Mucosa of stomach (tissue), 1 donor: ENCODE measurements around the gene EPHA8.

Experiments
- H3K27me3 ChIP-seq: one replicate; pipeline ENCODE4 v1.7.0; 2013; ENCODE audit warnings: mild to moderate bottlenecking, low read length; ENCODE audit not compliant: control insufficient read depth, insufficient read depth
- H3K36me3 ChIP-seq: one replicate; pipeline ENCODE4 v1.7.0; 2013; ENCODE audit warnings: low read length; ENCODE audit not compliant: control insufficient read depth, insufficient read depth
- H3K4me1 ChIP-seq: one replicate; pipeline ENCODE4 v1.7.0; 2013; ENCODE audit warnings: mild to moderate bottlenecking, low read length; ENCODE audit not compliant: control insufficient read depth, insufficient read depth
- H3K4me3 ChIP-seq: one replicate; pipeline ENCODE4 v1.7.0; 2013; ENCODE audit warnings: low read length
- H3K9ac ChIP-seq: one replicate; pipeline ENCODE4 v1.7.0; 2013; ENCODE audit warnings: mild to moderate bottlenecking, low read length, moderate library complexity
- H3K9me3 ChIP-seq: one replicate; pipeline ENCODE4 v1.7.0; 2013; ENCODE audit warnings: mild to moderate bottlenecking, low read length, moderate library complexity; ENCODE audit not compliant: control insufficient read depth
- donor health status: Pancreatic carcinoma.

The EPHA8 gene

DNA sequence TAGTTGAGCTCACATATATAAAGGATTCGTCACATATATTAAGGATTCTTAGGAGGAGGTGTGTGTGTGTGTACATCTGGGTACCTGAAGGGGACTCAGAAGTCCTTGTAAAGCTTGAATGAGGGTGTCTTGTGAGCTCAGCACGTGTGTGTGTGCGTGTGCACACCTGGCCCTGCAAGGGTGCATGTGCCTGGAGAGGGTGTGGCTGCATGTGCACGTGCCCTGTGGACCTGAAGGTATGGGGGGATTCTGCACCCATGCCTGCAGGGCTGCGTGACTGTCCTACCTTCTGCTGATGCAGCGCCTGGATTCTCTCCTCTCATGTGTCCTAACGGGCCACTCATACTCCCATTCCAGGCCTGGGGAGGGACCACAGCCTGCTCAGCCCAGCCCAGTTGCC is 24.0 kb downstream of the EPHA8 start:
- no peaks in the 10 kb centered on the region for H3K9me3 ChIP-seq
- no peak overlapping the region for H3K9ac ChIP-seq
- H3K27me3 ChIP-seq: peaks cover 3% of the 10 kb centered on the region

DNA sequence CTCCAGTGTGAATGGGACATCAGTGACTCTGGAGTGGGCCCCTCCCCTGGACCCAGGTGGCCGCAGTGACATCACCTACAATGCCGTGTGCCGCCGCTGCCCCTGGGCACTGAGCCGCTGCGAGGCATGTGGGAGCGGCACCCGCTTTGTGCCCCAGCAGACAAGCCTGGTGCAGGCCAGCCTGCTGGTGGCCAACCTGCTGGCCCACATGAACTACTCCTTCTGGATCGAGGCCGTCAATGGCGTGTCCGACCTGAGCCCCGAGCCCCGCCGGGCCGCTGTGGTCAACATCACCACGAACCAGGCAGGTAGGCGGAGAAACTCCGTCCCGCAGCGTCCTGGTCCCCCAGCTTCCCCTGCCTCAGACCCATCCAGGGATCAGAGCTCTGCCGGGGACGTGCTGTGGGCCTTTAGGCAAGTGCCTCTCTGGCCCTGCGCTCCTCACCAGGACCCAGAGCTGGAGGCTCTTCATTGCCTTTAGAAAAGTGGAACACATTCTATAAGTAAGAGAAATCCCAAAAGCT is 25.7 kb downstream of the EPHA8 start:
- no peaks in the 10 kb centered on the region for H3K9me3 ChIP-seq
- peaks cover 16% of the 10 kb centered on the region for H3K27me3 ChIP-seq
- no peak overlapping the region for H3K9ac ChIP-seq
- H3K4me3 ChIP-seq: no peak overlapping the region
- H3K36me3 ChIP-seq: no peaks in the 10 kb centered on the region
- no peaks in the 10 kb centered on the region for H3K4me1 ChIP-seq

More for the DNA sequence above, 24.0 kb downstream of the EPHA8 start:
- Histone ChIP-seq H3K4me3 (no peak overlapping the region), H3K36me3 (no peaks in the 10 kb centered on the region), H3K4me1 (no peaks in the 10 kb centered on the region)

DNA sequence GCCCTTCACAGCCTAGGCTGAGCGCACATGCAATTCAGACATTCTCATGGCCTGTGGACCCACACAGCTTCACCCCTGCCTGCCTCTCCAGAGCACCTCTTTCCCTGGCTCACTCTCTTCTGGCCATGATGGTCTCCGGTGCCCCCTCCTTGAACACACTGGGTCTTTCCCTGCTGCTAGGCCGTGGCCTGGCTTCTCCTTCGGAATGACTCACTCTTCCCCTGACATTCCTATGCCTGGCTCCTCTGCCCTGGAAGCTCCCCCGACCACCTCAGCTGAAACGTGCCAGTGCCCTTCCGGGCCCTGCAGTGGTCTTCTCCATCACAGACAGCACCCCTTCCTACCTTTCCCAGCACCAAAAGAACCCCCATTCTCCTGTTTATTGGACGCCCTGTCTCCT is 28.3 kb downstream of the EPHA8 start:
- Histone ChIP-seq H3K27me3 (peaks cover 29% of the 10 kb centered on the region), H3K9me3 (no peaks in the 10 kb centered on the region), H3K36me3 (no peaks in the 10 kb centered on the region), H3K4me1 (no peaks in the 10 kb centered on the region), H3K4me3 (no peak overlapping the region), H3K9ac (no peak overlapping the region)

DNA sequence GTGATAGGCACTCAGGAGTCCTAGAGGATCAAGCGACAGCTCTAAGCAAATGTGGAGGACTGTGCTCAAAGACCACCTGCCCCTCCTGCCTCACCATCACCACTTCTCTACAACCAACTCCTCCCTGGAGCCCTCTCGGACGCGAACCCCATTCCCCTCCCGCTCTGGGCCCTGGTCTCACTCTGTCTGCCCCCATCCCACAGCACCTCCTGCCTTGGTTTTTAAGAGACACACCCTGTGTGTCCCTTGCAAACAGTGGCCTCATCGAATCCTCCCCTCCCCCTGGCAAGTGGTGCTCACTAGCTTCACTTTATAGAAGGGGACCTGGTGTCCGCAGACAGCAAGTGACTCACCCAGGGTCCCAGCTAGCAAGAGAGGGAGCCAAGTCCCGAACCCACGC is 28.8 kb downstream of the EPHA8 start:
- Histone ChIP-seq H3K9me3 (no peaks in the 10 kb centered on the region), H3K4me3 (no peak overlapping the region), H3K9ac (no peak overlapping the region), H3K27me3 (peaks cover 29% of the 10 kb centered on the region), H3K4me1 (no peaks in the 10 kb centered on the region), H3K36me3 (no peaks in the 10 kb centered on the region)

DNA sequence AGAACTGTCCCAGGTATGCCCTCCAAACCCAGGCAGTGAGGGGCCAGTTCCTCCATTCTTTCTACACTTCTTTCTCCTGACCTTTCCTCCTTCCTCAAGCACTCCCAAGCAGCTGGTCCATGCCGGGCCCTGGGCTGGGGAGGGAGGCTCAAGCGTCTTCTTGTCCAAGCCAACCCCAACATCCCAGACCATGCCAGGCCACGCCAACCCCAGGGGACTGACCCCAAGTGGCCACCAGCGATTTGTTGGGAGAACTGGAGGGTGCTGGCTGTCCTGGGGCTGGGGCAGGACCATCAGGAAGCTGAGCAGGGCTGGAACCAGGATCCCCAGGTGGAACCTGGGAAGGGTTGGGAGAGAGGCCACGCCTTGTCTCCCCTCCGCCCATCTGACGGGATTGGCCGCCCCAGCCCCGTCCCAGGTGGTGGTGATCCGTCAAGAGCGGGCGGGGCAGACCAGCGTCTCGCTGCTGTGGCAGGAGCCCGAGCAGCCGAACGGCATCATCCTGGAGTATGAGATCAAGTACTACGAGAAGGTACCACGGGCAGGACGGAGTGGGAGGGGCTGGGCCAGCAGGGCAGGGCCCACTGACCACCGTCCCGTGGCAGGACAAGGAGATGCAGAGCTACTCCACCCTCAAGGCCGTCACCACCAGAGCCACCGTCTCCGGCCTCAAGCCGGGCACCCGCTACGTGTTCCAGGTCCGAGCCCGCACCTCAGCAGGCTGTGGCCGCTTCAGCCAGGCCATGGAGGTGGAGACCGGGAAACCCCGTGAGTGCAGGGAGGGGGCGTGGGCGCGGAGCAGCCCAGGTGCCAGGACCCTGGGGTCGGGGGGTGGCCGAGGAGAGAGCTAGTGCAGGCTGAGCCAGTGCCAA is 29.9 kb downstream of the EPHA8 start:
- H3K9ac ChIP-seq: no peak overlapping the region
- H3K36me3 ChIP-seq: no peaks in the 10 kb centered on the region
- no peaks in the 10 kb centered on the region for H3K9me3 ChIP-seq
- no peak overlapping the region for H3K4me3 ChIP-seq
- H3K27me3 ChIP-seq: peaks cover 29% of the 10 kb centered on the region
- H3K4me1 ChIP-seq: no peaks in the 10 kb centered on the region

DNA sequence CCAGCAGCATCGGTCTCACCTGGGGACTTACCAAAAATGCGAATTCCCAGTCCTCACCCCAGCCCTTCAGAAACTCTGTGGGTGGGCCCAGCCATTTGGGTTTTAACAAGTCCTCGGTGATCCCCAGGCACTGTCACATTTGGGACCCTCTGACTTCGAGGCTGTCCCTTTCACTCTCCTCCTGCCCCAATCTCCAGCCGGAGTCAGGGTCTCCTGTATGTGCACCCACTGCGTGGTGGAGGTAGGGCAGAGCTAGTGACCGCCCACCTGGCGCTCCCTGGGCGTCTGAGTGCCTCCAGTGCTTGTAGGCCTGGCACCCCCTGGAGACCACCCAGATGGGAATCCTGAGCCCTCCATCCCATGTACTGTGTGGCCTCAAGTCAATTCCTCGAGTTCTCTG is 31.1 kb downstream of the EPHA8 start:
- Histone ChIP-seq H3K27me3 (peaks cover 29% of the 10 kb centered on the region), H3K36me3 (no peaks in the 10 kb centered on the region), H3K4me3 (no peak overlapping the region), H3K4me1 (no peaks in the 10 kb centered on the region), H3K9ac (no peak overlapping the region), H3K9me3 (no peaks in the 10 kb centered on the region)

DNA sequence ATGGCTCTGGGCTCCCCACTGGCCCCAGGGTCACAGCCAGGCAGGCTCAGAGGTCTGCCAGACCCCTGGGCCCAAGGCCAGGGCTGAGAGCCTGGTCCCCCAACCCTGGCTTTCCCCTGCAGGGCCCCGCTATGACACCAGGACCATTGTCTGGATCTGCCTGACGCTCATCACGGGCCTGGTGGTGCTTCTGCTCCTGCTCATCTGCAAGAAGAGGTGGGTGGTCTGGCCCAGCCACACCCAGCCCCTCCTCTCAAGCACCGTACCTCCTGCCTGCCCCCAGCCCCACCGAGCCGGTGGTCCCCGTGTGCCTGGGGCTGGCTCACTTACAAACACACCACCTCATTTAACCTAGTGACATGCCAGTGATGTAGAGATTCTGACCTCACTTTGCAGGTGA is 31.8 kb downstream of the EPHA8 start:
- Histone ChIP-seq H3K9me3 (no peaks in the 10 kb centered on the region), H3K4me1 (no peaks in the 10 kb centered on the region), H3K4me3 (no peak overlapping the region), H3K36me3 (no peaks in the 10 kb centered on the region), H3K27me3 (peaks cover 29% of the 10 kb centered on the region), H3K9ac (no peak overlapping the region)

DNA sequence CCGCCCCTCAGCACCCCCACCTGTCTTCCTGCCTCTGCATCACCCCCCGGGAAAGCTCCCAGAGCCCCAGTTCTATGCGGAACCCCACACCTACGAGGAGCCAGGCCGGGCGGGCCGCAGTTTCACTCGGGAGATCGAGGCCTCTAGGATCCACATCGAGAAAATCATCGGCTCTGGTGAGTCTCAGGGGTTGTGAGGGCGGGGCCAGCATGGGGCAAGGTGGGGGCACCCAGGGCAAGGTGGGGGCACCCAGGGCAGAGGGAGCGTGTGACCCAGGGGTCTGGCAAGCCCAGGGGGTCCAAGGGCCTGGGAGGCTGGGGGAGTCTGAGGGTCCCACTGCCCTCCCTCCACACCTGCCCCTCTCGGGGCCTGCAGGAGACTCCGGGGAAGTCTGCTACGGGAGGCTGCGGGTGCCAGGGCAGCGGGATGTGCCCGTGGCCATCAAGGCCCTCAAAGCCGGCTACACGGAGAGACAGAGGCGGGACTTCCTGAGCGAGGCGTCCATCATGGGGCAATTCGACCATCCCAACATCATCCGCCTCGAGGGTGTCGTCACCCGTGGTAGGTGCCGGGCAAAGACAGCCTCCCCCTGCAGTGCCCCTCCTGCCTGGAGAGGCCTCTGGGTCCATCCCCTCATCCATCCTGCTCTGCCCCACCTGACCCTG is 34.1 kb downstream of the EPHA8 start:
- no peak overlapping the region for H3K9ac ChIP-seq
- H3K27me3 ChIP-seq: peaks cover 31% of the 10 kb centered on the region
- no peaks in the 10 kb centered on the region for H3K36me3 ChIP-seq
- no peaks in the 10 kb centered on the region for H3K9me3 ChIP-seq
- H3K4me3 ChIP-seq: no peak overlapping the region
- no peaks in the 10 kb centered on the region for H3K4me1 ChIP-seq

DNA sequence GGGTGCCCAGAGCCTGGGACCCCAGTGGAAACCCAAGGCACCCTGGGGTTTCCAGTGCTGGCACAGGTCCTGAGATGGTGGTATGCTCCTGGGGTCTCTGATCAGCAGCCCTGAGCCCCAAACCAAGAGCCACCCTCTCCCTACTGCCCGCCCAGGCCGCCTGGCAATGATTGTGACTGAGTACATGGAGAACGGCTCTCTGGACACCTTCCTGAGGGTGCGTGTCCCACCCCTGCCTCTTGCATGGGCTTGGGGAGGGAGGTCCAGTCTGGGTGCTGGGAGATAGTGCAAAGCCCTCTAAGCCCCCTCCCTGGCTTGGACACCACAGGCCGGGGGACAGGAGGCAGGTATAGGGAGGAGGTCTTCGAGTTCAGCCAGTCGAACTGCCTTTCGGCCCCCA is 34.7 kb downstream of the EPHA8 start:
- Histone ChIP-seq H3K27me3 (peaks cover 31% of the 10 kb centered on the region), H3K9ac (no peak overlapping the region), H3K4me1 (no peaks in the 10 kb centered on the region), H3K36me3 (no peaks in the 10 kb centered on the region), H3K4me3 (no peak overlapping the region), H3K9me3 (no peaks in the 10 kb centered on the region)

DNA sequence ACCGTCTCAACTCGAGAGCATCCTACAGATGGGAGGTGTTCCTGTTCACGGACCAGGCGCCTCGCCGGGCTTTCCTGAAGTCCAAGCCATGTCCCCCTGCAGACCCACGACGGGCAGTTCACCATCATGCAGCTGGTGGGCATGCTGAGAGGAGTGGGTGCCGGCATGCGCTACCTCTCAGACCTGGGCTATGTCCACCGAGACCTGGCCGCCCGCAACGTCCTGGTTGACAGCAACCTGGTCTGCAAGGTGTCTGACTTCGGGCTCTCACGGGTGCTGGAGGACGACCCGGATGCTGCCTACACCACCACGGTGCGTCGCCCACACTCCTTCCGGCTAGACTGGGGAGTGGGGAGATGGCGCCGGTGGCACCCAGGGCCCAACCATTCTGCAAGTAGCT is 35.4 kb downstream of the EPHA8 start:
- Histone ChIP-seq H3K4me3 (no peak overlapping the region), H3K27me3 (peaks cover 27% of the 10 kb centered on the region), H3K4me1 (no peaks in the 10 kb centered on the region), H3K9ac (no peak overlapping the region), H3K36me3 (no peaks in the 10 kb centered on the region), H3K9me3 (no peaks in the 10 kb centered on the region)

DNA sequence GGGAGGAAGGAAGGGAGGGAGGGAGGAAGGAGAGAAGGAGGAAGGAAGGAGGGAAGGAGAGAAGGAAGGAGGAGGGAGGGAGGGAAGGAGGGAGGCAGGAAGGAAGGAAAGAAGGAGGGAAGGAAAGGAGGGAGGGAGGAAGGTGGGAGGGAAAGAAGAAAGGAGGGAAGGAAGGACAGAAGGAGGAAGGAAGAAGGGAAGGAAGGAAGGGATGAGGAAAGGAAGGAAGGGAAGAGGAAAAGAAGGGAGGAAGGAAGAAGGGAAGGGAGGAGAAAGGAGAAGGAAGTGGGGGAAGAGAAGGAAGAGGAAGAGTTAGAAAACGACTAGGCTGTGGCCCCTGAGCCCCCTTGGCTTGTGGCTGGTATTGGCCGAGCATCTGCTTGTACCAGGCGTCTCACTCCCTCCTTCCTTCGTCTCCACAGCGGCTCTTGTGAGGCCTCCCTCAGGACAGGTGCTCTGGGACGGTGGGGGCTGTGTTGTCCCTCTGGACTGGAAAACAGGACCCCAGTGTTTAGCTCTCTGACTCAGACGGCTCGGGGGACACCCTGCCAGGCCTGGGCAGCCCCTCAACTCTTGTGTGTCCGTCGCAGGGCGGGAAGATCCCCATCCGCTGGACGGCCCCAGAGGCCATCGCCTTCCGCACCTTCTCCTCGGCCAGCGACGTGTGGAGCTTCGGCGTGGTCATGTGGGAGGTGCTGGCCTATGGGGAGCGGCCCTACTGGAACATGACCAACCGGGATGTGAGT is 37.0 kb downstream of the EPHA8 start:
- no peaks in the 10 kb centered on the region for H3K4me1 ChIP-seq
- H3K4me3 ChIP-seq: no peak overlapping the region
- H3K9me3 ChIP-seq: no peaks in the 10 kb centered on the region
- no peaks in the 10 kb centered on the region for H3K36me3 ChIP-seq
- H3K27me3 ChIP-seq: peaks cover 20% of the 10 kb centered on the region
- H3K9ac ChIP-seq: no peak overlapping the region
